22Rv1 (cell line): ENCODE measurements around the gene FUZ.

Experiments
- H3K27ac ChIP-seq: fragments of 450-650 bp; 2 replicates; pipeline ENCODE4 v1.5.1; 2017
- CTCF ChIP-seq: fragments of 450-650 bp; IDR thresholded peaks from 2 replicates; pipeline ENCODE4 v1.5.1; 2017; ENCODE audit warnings: mild to moderate bottlenecking
- ZFX ChIP-seq: fragments of 450-650 bp; IDR thresholded peaks from 2 replicates; pipeline ENCODE4 v1.6.1; 2017; ENCODE audit warnings: antibody characterized with exemption, borderline replicate concordance

Gene FUZ

GRCh38 chr19:49854378-49855263, 41.5 kb upstream of the FUZ start:
- TF ChIP-seq CTCF (no peak), ZFX (no peak)
- H3K27ac ChIP-seq, result peak overlapping the region; percentile 96

GRCh38 chr19:49853852-49854377, 40.8 kb upstream of the FUZ start:
- TF ChIP-seq CTCF, result no peak
- no peak for TF ChIP-seq ZFX
- peak overlapping the region; percentile 96 for H3K27ac ChIP-seq

GRCh38 chr19:49852631-49853126, 39.6 kb upstream of the FUZ start:
- TF ChIP-seq ZFX (no peak), CTCF (no peak)
- H3K27ac ChIP-seq, result peak overlapping the region; percentile 96

- H3K27ac ChIP-seq, result peak overlapping the region; percentile 96
Measured at GRCh38 chr19:49851456-49852259, 38.6 kb upstream of the FUZ start.

GRCh38 chr19:49850487-49851342, 37.6 kb upstream of the FUZ start, which contains the start of gene PTOV1:
PTOV1 (plus strand) TSS chr19:49851159.
- H3K27ac ChIP-seq, result peak within 1 kb of the TSS; percentile 96
- TF ChIP-seq ZFX, result no peak
- no peak for TF ChIP-seq CTCF

More at GRCh38 chr19:49851456-49852259, 38.6 kb upstream of the FUZ start:
- no peak for TF ChIP-seq CTCF
- TF ChIP-seq ZFX, result no peak

- TF ChIP-seq CTCF (no peak), ZFX (no peak)
- peak overlapping the region; percentile 96 for H3K27ac ChIP-seq
Measured at GRCh38 chr19:49850221-49850486, 37.1 kb upstream of the FUZ start.
